Glutamatergic neuron (in vitro differentiated cells): ENCODE measurements around the gene ARHGEF18. TPM values are rescaled to one million over a fixed set of nuclear protein-coding genes. Genes with fewer than 3 reads are reported as not detected.

Experiments
- DNase-seq: peaks from one replicate; pipeline ENCODE4 v3.0.0; 2022
- H3K27ac Mint-ChIP-seq: one replicate; pipeline ENCODE4 v1.8.0; 2020; ENCODE audit warnings: mild to moderate bottlenecking, mixed read lengths, inconsistent platforms; ENCODE audit not compliant: unreplicated experiment
- H3K27me3 Mint-ChIP-seq: one replicate; pipeline ENCODE4 v1.8.0; 2020; ENCODE audit warnings: mild to moderate bottlenecking, moderate library complexity, mixed read lengths, inconsistent platforms; ENCODE audit not compliant: unreplicated experiment
- H3K36me3 Mint-ChIP-seq: one replicate; pipeline ENCODE4 v1.8.0; 2020; ENCODE audit warnings: mild to moderate bottlenecking, mixed read lengths, inconsistent platforms; ENCODE audit not compliant: unreplicated experiment
- H3K4me1 Mint-ChIP-seq: one replicate; pipeline ENCODE4 v1.8.0; 2020; ENCODE audit warnings: mild to moderate bottlenecking, low read depth, mixed read lengths, inconsistent platforms; ENCODE audit not compliant: unreplicated experiment
- H3K4me3 Mint-ChIP-seq: one replicate; pipeline ENCODE4 v1.8.0; 2020; ENCODE audit warnings: mild to moderate bottlenecking, mixed read lengths, inconsistent platforms; ENCODE audit not compliant: unreplicated experiment
- H3K9me3 Mint-ChIP-seq: one replicate; pipeline ENCODE4 v1.8.0; 2020; ENCODE audit warnings: mild to moderate bottlenecking, moderate library complexity, mixed read lengths, inconsistent platforms; ENCODE audit not compliant: unreplicated experiment
- CTCF ChIP-seq: fragments of 200-600 bp; sonication (generic); IDR thresholded peaks from one replicate; pipeline ENCODE4 v1.5.0; 2021; ENCODE audit not compliant: partially characterized antibody, unreplicated experiment
- total RNA-seq: library from RNA; stranded (reverse); fragmentation: NEBNext Ultra II Directional; extraction: Animal tissue kit (Norgen Biotek cat#: 25700); gene quantifications from one replicate; pipeline ENCODE4 v1.2.1, GENCODE V29; 2021; ENCODE audit not compliant: unreplicated experiment

ARHGEF18 gene
- total RNA-seq, 1 donor from 2014 or later: 44.1 TPM

- no peak overlapping the region for H3K4me3 Mint-ChIP-seq
These were observed 20.1 kb upstream of the ARHGEF18 start for GRCh38 chr19:7328647-7329046.

GRCh38 chr19:7331446-7331845, 17.3 kb upstream of the ARHGEF18 start:
- H3K4me3 Mint-ChIP-seq: no peak overlapping the region
- no peaks in the 10 kb centered on the region for H3K4me1 Mint-ChIP-seq
- no peak overlapping the region for H3K27ac Mint-ChIP-seq
- peaks cover 2% of the 10 kb centered on the region for H3K27me3 Mint-ChIP-seq
- TF ChIP-seq CTCF: no peak
- H3K36me3 Mint-ChIP-seq: no peaks in the 10 kb centered on the region
- H3K9me3 Mint-ChIP-seq: peaks cover 3% of the 10 kb centered on the region
- no peak for DNase-seq

More at GRCh38 chr19:7328647-7329046, 20.1 kb upstream of the ARHGEF18 start:
- no peaks in the 10 kb centered on the region for H3K4me1 Mint-ChIP-seq
- DNase-seq: no peak
- peaks cover 2% of the 10 kb centered on the region for H3K27me3 Mint-ChIP-seq
- no peak for TF ChIP-seq CTCF
- no peak overlapping the region for H3K27ac Mint-ChIP-seq
- H3K36me3 Mint-ChIP-seq: no peaks in the 10 kb centered on the region
- H3K9me3 Mint-ChIP-seq: no peaks in the 10 kb centered on the region

- Mint-ChIP-seq H3K27ac (no peak overlapping the region), H3K4me3 (no peak overlapping the region), H3K9me3 (peaks cover 4% of the 10 kb centered on the region), H3K4me1 (no peaks in the 10 kb centered on the region), H3K36me3 (no peaks in the 10 kb centered on the region), H3K27me3 (peaks cover 2% of the 10 kb centered on the region)
- DNase-seq: no peak
- TF ChIP-seq CTCF: no peak
These were observed 15.3 kb upstream of the ARHGEF18 start for GRCh38 chr19:7333198-7334118.

- H3K27ac Mint-ChIP-seq: no peak overlapping the region
- no peaks in the 10 kb centered on the region for H3K36me3 Mint-ChIP-seq
- H3K27me3 Mint-ChIP-seq: peaks cover 2% of the 10 kb centered on the region
- no peak for TF ChIP-seq CTCF
- no peak overlapping the region for H3K4me3 Mint-ChIP-seq
- H3K4me1 Mint-ChIP-seq: no peaks in the 10 kb centered on the region
- H3K9me3 Mint-ChIP-seq: peaks cover 4% of the 10 kb centered on the region
- no peak for DNase-seq
These were observed 12.3 kb upstream of the ARHGEF18 start for GRCh38 chr19:7336321-7336973.
